Gastrocnemius medialis (tissue), 4 donors: Measurements from ENCODE around the gene ZNF500. TPM values are rescaled to one million over a fixed set of nuclear protein-coding genes. Genes with fewer than 3 reads are reported as not detected.

Experiments used
- ATAC-seq, 2 donors: fragments of 150-250 bp; one replicate each; pipeline ENCODE4 v1.9.1; 2016
- DNase-seq, 2 donors: peaks; one replicate each; pipeline ENCODE4 v3.0.0-alpha.2; 2019
- H3K27ac ChIP-seq, 4 donors: fragments of 200-600 bp; sonication (generic); 1 replicate in 1 of 4; 2 replicates in 3 of 4; pipeline ENCODE4 v1.5.1; 2016 to 2018; ENCODE audit warnings: mild to moderate bottlenecking in 2 of 4, moderate library complexity in 1 of 4
- H3K27me3 ChIP-seq, 3 donors: fragments of 200-600 bp; sonication (generic) in 2 of 3; 1 replicate in 1 of 3; 2 replicates in 2 of 3; pipeline versions ENCODE4 v1.5.1 to v1.6.0; 2016 to 2019; ENCODE audit warnings: mild to moderate bottlenecking in 1 of 3, moderate library complexity in 1 of 3
- H3K36me3 ChIP-seq, 2 donors: fragments of 200-600 bp; sonication (generic) in 1 of 2; one replicate each; pipeline ENCODE4 v1.5.1; 2017 to 2018
- H3K4me1 ChIP-seq, 2 donors: fragments of 200-600 bp; sonication (generic) in 1 of 2; one replicate each; pipeline ENCODE4 v1.5.1; 2016 to 2017; ENCODE audit warnings: mild to moderate bottlenecking in 2 of 2
- H3K4me3 ChIP-seq, 4 donors: fragments of 200-600 bp; sonication (generic) in 3 of 4; 1 replicate in 1 of 4; 2 replicates in 3 of 4; pipeline ENCODE4 v1.5.1; 2016 to 2019; ENCODE audit warnings: mild to moderate bottlenecking in 2 of 4
- H3K9me3 ChIP-seq, 3 donors: fragments of 200-600 bp; sonication (generic) in 2 of 3; 1 replicate in 1 of 3; 2 replicates in 2 of 3; pipeline ENCODE4 v1.5.1; 2016 to 2019
- POLR2A ChIP-seq, 2 donors: fragments of 450-650 bp; IDR thresholded peaks; one replicate each; pipeline ENCODE4 v1.6.1; 2017; ENCODE audit warnings: antibody characterized with exemption in 2 of 2, mild to moderate bottlenecking in 2 of 2, moderate library complexity in 2 of 2
- in situ Hi-C, 4 donors: fragments of 200-750 bp; cut with MboI; loops; one replicate each; pipeline versions ENCODE4 v1.15.0 to v1.8.0; 2017; ENCODE audit warnings: low sequenced_read_pairs in 4 of 4
- intact Hi-C: fragments of 100-400 bp; cut with DNase I; formaldehyde crosslinking; loops from one replicate; pipeline ENCODE4 v1.15.1; 2023; ENCODE audit warnings: low total_unique reads
- total RNA-seq, 4 donors: library from RNA; depleted of rRNA; stranded (reverse); fragments of >200 nt; gene quantifications; one replicate each; pipeline versions ENCODE4 v1.1.0 to v1.2.3, GENCODE V29; 2016
- TF ChIP-seq, protein P1 (sequence below), 5 experiments: fragments of 450-650 bp in 3 of 5; fragments of 200-600 bp in 2 of 5; sonication (generic) in 2 of 5; IDR thresholded peaks in 4 of 5; conservative IDR thresholded peaks in 1 of 5; 1 replicate in 4 of 5; 2 replicates in 1 of 5; pipeline ENCODE4 v1.5.1; 2016 to 2019; ENCODE audit warnings: antibody characterized with exemption in 5 of 5, mild to moderate bottlenecking in 3 of 5, moderate library complexity in 3 of 5

Gene ZNF500
- total RNA-seq, 4 donors from 2014 or later, result 6.3 to 7.3 (median 6.9) TPM

DNA sequence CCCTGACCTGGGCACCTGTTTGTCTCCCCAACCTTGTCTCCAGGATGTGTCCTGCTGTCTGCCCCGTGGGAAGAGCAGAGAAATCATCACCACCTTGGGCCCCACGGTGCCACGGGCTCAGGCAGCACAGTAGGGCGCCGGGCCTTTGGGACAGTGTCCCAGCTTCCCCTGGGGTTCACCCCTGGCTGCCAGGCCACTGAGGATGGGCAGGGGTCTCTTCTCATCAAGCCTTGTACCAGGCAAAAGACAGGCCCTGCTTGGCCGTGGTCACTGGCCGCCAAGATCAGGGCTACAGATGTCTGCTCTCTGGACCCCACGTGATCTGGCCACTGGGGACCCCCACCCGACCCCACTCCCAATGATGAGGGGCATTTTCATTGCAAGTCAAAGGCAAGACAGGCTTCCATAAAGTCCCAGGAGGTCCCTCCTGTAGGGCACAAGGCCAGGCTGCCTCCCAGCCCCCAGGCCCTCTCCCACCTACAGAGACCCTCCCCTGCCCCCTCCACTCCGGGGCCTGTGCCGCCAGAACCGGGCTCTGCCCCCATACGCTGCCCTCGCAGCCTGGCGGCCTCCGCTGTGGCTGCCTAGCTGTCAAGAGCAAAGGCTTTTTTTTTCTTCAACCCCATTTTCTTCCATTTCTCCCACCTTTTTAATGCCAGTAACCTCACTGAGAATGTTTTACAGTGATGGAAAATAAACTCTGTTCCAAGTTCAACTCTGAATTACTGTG is 18.1 kb downstream of the ZNF500 start:
- in situ Hi-C loops, result no loop called here
- H3K4me3 ChIP-seq, result no peak overlapping the region
- H3K4me1 ChIP-seq, result peaks cover 0 to 3% of the 10 kb centered on the region in 2 donors
- intact Hi-C loops, result no loop called here
- peaks cover 4 to 31% of the 10 kb centered on the region in 2 donors for H3K36me3 ChIP-seq
- no peak for ATAC-seq
- TF ChIP-seq POLR2A (IDR thresholded peaks at IDR 0.05), result no peak
- TF ChIP-seq, protein P1, sequence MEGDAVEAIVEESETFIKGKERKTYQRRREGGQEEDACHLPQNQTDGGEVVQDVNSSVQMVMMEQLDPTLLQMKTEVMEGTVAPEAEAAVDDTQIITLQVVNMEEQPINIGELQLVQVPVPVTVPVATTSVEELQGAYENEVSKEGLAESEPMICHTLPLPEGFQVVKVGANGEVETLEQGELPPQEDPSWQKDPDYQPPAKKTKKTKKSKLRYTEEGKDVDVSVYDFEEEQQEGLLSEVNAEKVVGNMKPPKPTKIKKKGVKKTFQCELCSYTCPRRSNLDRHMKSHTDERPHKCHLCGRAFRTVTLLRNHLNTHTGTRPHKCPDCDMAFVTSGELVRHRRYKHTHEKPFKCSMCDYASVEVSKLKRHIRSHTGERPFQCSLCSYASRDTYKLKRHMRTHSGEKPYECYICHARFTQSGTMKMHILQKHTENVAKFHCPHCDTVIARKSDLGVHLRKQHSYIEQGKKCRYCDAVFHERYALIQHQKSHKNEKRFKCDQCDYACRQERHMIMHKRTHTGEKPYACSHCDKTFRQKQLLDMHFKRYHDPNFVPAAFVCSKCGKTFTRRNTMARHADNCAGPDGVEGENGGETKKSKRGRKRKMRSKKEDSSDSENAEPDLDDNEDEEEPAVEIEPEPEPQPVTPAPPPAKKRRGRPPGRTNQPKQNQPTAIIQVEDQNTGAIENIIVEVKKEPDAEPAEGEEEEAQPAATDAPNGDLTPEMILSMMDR (IDR thresholded peaks at IDR 0.05 in 4 of 5, conservative IDR thresholded peaks at IDR 0.05 in 1 of 5), result no peak
- DNase-seq, result no peak
- H3K9me3 ChIP-seq, result no peaks in the 10 kb centered on the region
- no peaks in the 10 kb centered on the region for H3K27me3 ChIP-seq
- no peak overlapping the region for H3K27ac ChIP-seq

DNA sequence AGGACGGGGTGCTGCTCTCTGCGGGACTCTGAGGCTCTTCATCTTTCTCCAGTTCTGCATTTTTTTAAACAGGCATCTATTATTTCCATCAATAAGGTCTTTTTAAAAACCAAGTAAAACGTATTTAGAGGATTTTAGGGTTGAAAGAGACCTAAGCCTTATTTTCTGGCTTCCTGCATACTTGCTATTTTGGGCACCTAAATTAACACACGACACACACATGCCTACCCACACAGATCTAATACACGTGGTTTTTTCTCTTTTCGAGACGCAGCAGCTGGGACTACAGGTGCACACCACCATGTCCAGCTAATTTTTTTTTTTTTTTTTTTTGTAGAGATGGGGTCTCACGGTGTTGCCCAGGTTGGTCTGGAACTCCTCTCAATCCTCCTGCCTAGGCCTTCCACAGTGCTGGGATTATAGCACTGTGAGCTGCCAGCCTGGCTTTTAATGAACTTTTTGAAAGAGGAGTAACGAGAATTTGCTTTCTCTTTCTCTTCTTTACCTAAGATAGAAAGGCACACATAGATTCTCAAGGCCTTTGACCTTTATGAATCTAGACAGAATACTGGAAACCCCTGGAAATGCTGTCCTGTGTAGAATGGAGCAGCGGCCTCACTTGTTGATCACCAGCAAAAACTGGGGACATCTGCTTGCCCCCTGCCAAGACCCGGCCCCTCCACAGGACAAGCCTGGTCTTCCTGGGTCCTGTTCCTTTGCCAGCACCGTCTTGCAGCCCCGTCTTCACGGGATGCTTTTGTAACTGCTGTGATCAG is 18.9 kb downstream of the ZNF500 start:
- intact Hi-C loops (no loop called here), in situ Hi-C loops (no loop called here)
- DNase-seq (no peak), ATAC-seq (no peak)
- Histone ChIP-seq H3K4me3 (no peak overlapping the region), H3K27me3 (peaks cover 0 to 3% (median 0%) of the 10 kb centered on the region in 3 donors), H3K36me3 (peaks cover 4 to 23% of the 10 kb centered on the region in 2 donors), H3K9me3 (no peaks in the 10 kb centered on the region), H3K27ac (no peak overlapping the region), H3K4me1 (peaks cover 0 to 3% of the 10 kb centered on the region in 2 donors)
- TF ChIP-seq, protein P1 (IDR thresholded peaks at IDR 0.05 in 4 of 5, conservative IDR thresholded peaks at IDR 0.05 in 1 of 5), result no peak
- no peak for TF ChIP-seq POLR2A (IDR thresholded peaks at IDR 0.05)

DNA sequence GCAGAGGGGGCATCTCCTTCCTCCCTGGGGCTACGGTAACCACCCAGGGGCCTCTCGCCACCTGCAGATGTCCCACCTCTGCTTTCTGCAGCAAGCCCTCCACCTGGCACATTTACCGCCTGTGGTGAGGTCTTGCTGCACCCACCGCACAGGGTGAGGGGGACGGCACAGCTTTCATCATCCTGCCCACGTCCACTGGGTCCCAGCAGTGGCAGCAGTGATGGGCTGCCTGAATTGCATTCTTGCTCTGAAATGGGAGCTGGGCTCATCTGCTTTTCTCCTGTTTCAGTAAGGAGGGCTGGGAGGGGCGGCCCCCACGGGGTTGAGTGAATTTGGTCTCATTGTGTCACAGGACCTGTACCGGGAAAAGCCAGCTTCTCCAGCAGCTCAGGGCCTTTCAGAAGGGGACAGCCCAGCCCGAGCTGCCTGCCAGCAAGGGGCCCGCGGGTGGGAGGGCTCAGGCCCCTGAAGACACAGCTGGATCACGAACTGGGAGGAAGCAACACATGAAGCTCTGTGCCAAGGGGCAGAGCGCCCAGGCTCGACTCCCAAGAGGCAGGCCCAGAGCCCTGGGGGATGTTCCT is 19.9 kb downstream of the ZNF500 start:
- Histone ChIP-seq H3K4me1 (peaks cover 0 to 3% of the 10 kb centered on the region in 2 donors), H3K4me3 (no peak overlapping the region), H3K27me3 (peaks cover 0 to 3% (median 0%) of the 10 kb centered on the region in 3 donors), H3K36me3 (peaks cover 2 to 13% of the 10 kb centered on the region in 2 donors), H3K9me3 (no peaks in the 10 kb centered on the region), H3K27ac (no peak overlapping the region)
- no peak for TF ChIP-seq POLR2A (IDR thresholded peaks at IDR 0.05)
- TF ChIP-seq, protein P1 (IDR thresholded peaks at IDR 0.05 in 4 of 5, conservative IDR thresholded peaks at IDR 0.05 in 1 of 5), result no peak
- ATAC-seq (no peak), DNase-seq (no peak)
- in situ Hi-C loops (no loop called here), intact Hi-C loops (no loop called here)

DNA sequence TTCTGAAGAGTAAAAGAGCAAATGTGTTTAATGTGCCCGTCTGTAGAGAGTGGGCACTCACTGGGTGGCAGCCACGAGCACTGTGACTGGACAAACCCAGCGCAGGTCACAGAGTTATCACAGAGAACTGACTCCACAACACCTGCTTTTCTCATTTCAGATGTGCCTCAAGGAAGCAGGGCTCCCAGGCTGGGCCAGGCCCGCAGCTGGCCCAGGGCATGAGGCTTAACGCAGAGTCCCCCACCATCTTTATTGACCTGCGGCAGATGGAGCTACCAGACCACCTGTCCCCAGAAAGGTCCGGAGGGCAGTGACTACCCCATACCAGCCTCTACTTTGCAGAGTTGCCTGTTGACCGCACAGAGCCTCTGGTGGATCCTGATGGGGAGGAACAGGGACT is 20.7 kb downstream of the ZNF500 start:
- ATAC-seq, result no peak
- in situ Hi-C loops, result no loop called here
- intact Hi-C loops, result no loop called here
- Histone ChIP-seq H3K4me3 (no peak overlapping the region), H3K4me1 (peaks cover 0 to 3% of the 10 kb centered on the region in 2 donors), H3K27ac (no peak overlapping the region), H3K27me3 (peaks cover 0 to 3% (median 0%) of the 10 kb centered on the region in 3 donors), H3K36me3 (peaks cover 0 to 4% of the 10 kb centered on the region in 2 donors), H3K9me3 (no peaks in the 10 kb centered on the region)
- no peak for TF ChIP-seq POLR2A (IDR thresholded peaks at IDR 0.05)
- TF ChIP-seq, protein P1 (IDR thresholded peaks at IDR 0.05 in 4 of 5, conservative IDR thresholded peaks at IDR 0.05 in 1 of 5), result no peak
- DNase-seq, result no peak
